ENCODE measurements around the gene RPL5.

The RPL5 gene

DNA sequence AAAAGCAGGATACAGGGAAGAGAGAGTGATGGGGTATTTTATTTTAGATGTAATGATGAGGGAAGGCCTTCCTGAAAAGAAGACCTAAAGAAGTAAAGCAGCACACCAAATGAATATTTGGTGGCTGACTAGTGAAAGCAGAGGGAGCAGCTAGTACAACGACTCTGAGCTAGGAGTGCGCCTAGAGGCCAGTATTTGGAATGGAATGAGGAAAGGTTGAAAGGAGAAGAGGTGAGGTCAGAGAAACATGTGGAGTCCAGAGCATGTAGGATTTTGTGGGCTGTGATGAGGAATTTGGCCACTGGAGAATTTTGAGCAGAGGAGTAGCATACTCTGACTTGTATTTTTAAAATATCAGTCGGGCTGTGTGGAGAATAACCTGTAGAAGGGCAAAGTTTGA is 11.8 kb upstream of the RPL5 start:
- DNase-seq (ENCODE audit: low read depth in 3 of 3), result no peak

DNA sequence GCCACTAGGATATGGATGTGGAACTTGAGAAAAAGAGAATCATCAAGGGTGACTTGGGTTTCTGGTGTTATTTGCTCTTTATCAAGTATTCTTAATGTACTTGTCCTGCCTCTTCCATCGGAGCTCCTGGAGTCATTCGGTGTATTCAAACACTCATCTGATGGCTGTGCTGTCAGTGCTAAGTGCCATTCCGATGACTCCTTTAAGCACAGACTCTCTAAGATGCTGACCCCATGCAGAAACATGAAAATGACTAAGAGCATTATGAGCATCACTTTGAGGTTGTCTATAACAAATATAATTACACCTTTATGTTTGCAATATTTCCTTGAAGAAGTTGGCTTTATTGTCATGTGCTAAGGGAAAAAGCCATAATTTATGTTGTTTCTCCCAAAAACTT is 11.3 kb upstream of the RPL5 start:
- DNase-seq (ENCODE audit: low read depth in 3 of 3), result no peak

GRCh38 chr1:92822879-92823278 is 9.0 kb upstream of the RPL5 start:
- no peak for DNase-seq (ENCODE audit: low read depth in 3 of 3)

- no peak for DNase-seq (ENCODE audit: low read depth in 3 of 3)
Measured at GRCh38 chr1:92826792-92827191, 5.0 kb upstream of the RPL5 start.

DNA sequence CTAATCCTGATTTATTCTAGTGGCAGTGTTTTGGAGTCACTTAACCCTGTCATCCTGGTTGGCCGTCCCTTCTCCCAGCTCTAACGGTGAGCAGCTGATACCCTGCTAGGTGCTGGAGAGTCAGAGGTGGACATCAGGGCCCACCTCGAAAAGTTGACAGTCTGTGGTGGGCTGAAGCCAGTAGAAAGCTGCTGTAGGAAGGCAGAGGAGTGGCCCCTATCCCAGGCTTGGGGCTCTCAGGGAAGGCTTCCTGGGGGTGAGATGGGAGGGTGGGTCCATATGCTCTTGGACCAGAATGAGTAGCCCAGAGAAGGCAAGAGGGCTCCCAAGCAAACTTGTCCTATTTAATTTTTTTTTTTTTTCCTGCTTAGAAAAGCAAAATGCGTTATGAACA is 475 bp upstream of the RPL5 start:
- no peak for DNase-seq (ENCODE audit: low read depth in 3 of 3)

DNA sequence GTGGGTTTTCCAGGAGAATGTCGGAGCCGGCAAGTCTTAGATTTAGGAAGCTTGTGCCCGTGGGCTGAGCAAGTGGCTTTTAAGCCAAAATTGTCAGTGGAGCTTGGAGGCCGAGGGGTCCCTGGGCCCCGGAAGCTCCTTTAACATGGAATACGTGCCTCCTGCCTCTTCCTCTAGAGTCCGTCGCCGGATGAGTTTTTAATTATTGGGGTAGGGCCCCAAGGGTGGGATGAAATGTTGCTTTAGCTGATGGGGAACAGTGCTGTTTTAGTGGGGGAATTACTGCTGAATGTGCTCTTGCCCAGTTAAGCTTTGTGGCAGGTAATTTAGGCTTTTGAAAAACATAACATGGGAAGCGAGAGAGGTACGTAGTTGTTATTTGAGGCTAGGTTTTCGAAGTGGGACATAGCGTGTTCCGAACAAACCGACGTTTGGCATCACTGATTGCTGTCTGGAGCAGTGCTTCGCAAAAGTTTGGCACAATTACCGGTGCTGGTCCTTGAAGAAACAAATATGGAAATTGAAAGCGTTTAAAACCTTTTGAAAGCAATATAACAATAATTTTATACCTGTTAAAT is 786 bp downstream of the RPL5 start:
- no peak for DNase-seq (ENCODE audit: low read depth in 3 of 3)

DNA sequence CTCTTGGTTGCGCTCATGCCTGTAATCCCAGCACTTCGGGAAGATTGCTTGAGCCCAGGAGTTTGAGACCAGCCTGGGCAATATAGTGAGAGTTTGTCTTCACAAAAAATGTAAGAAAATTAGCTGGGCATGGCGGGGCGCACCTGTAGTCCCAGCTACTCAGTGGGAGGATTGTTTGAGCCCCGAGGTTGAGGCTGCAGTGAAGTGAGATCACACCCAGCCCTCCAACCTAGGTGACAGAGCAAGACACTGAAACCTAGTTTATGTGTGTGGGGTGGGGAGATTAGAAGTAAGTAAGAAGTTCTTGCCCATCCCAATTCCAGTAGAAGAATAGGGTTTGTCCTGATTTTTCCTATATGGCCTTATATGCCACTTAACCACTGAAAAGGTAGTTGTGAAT is 2.0 kb downstream of the RPL5 start:
- DNase-seq (ENCODE audit: low read depth in 3 of 3), result no peak

DNA sequence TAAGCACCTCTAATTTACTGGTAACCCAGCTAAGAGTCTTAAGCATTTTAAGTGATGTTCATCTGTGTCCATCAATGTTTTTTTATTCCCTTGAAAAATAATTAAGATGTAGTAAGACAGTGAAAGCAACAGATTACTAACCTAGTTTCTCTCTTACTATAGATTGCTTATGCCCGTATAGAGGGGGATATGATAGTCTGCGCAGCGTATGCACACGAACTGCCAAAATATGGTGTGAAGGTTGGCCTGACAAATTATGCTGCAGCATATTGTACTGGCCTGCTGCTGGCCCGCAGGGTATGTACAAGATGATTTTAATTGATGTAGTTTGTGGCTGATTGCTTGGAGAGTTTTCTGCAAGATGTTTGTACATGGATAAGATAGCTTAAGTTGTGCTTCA is 2.8 kb downstream of the RPL5 start:
- DNase-seq (ENCODE audit: low read depth in 3 of 3), result no peak

GRCh38 chr1:92837062-92837461 is 5.2 kb downstream of the RPL5 start:
- no peak for DNase-seq (ENCODE audit: low read depth in 3 of 3)

DNA sequence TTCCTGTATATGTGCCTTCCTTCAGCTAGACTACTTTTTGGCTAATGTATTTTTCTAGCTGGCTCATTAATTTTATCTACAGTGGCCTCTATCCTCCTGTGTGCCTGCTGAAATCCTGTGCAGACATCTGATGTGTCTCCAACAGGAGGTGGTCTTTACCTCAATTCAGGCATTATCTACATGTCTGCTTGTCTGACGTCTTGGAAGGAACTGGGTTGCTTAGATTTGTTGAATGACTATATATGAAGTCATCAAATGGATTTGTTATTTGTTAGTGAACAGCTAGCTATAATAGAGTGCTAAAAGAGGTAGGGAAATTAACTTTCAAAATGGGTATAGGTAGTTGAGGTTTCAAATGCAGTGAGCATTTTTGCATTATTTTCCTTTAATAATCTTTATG is 6.7 kb downstream of the RPL5 start:
- no peak for DNase-seq (ENCODE audit: low read depth in 3 of 3)

DNA sequence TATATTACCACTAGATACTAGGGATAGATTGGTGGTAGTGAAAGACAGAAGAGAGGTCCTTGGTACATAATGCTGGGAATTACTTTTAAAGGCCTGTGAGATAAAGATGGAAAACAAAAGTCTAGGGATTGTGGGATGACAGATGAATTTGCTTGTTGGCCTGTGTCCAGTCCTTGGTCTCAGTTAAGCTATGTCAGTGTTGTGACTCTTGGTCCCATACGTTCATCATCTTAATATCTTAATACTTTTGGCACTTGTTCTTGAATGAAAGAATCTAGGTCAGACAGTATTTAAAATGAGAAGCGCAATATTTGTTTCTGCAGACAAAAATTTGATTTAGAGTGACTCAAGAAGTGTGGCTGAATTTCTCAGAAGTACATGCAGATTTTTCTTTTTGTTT is 7.6 kb downstream of the RPL5 start:
- no peak for DNase-seq (ENCODE audit: low read depth in 3 of 3)

DNA sequence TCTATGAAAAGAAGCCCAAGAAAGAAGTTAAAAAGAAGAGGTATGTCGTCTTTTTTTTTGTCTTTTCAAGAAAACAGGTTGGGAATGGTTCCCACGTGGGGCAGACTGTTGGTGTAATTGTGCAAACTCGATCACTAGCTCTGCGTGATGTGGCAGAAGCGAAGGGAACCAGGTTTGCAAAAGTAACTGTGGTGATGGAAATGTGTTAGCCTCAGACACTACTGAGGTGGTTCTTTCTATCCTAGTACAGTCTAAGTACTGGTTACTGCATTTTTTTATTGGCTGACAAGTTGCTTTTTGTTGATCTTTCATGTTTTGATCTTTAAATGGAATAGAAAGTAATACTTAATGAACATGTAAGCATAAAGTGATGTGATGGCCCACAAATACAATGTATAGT is 8.8 kb downstream of the RPL5 start:
- DNase-seq (ENCODE audit: low read depth in 3 of 3), result no peak

DNA sequence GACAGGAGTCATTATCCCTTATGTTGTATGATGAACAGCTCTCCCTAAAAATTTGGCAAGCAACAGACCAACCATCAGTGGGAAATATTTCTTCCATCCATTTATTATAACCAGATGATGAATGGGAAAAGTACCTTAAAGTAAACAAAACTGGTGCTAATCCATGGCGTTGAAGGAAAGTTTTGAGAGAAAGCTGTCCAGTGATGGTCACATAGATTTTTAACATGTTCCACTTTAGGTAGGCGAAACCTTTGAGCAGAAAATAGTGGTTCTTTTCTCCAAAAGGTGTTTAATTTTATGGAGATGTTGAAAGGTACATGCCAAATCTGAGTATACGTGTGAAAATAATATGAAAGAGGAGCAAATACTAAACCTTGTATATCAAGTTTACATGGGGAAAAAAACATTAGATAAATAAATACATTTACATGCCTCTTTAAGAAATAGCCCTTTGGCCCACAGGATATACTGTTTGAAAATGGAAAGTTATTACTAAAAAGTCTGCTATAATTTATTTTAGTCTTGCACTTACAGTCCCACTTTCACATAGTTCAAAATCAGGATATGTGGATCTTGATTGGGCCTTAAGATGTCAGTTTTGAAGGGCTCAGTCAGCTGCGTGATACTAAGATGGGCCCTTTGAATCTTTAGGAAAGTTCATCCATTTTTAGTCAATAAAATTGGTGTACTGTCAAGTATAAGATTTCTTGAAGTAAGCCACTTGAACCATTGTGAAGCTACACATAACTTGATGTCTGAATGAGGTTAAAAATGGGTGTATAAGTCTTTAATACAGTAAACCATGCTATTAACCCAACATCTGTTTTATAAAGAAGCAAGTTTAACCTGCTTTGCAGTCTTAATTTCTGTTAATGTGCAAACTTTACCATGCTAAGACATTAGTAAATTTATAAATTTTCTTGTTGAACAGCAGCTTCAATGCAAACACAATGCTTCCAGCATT is 10.5 kb downstream of the RPL5 start:
- DNase-seq (ENCODE audit: low read depth in 3 of 3), result no peak

DNA sequence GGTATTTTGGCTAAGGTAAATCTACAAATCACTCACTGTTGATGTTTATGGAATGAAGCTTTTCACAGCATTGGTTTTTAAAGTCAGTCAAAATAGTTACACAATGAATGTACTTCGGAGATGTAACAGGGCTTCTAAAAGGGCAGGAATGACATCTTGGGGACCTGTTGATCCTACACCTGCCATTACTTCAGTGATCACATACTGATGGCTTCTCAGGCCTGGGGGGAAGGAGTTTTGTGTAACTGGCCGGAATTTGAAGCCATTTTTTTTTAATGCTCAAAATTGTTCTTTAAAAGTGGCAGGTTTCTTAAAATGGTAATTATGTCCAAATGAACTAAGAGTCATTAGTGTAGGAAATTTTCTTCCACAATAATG is 11.2 kb downstream of the RPL5 start:
- no peak for DNase-seq (ENCODE audit: low read depth in 3 of 3)

DNA sequence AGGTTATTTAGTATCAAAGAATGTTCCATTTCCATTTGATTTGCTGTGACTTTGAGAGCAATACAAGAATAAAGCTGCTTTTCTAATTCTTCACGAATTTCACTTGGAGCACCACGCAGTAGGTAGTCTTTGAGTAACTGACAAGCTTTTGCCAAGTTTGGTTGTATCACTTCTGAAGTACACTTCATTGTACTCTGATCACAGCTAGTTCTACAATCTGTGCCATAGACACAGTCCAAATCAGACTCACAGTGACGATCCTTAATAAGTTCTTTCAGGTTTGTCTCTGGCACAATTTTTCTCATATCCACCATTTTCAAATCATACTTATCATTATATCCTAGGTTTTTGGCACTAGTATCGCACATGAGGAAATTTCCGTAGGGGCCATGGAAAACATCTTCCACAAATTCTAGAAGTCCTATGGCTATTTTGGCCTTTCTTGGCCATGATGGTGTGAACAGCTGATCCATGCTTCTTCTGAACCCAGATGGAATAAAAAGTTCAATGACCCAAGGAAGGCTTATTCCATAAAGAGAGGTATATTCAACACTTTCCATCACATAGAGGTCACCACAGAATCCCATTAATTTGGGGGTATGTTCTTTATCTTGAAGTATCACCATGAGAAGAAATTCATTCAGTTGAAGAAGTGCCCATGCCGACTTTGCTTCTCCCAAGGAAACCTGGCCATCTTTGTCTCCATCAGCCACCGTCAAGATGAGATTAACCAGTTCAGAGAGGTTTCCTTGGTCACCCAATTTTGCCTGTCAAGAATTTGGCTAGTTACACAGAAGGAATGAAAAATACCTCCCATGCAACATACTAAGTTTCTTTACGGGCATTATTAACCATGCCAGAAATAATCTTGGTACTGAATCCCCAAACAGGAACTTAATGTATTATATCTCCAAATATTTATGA is 11.9 kb downstream of the RPL5 start:
- DNase-seq (ENCODE audit: low read depth in 3 of 3), result no peak

- no peak for DNase-seq (ENCODE audit: low read depth in 3 of 3)
Measured at GRCh38 chr1:92844439-92844838, 12.6 kb downstream of the RPL5 start.

DNA sequence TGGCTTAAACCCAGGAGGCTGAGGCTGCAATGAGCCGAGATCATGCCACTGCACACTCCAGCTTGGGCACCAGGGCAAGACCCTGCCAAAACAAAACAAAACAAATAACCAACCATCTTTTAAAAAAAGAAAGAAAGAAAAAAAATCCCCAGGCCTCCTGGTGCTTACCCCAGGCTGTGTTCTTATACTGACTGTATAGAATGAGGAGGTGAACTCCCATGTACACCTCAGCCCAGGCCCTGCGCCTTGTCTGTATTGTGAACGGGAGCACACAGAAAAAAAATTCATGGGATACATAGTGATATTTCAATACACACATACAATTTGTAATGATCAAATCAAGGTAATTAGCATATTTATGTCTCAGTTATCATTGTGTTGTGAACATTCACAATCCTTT is 14.1 kb downstream of the RPL5 start:
- no peak for DNase-seq (ENCODE audit: low read depth in 3 of 3)

DNA sequence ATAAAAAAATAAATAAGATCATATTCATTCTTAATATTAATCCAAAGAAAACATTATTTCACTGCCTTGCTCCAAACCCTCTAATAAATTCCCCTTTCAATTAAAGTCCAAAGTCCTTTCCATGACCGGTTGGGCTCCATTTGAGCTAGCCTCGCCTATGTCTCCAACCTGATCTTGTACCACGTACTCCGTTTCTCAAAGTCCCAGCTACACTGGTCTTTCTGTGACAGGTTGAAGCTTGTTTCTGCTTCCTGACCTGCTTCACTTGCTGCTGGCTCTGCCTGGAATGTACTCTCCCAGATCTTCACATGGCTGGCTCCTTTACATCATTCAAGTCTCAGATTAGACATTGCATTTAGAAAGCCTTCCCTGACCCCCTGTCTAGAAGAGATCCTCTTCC is 16.4 kb downstream of the RPL5 start:
- no peak for DNase-seq (ENCODE audit: low read depth in 3 of 3)

DNA sequence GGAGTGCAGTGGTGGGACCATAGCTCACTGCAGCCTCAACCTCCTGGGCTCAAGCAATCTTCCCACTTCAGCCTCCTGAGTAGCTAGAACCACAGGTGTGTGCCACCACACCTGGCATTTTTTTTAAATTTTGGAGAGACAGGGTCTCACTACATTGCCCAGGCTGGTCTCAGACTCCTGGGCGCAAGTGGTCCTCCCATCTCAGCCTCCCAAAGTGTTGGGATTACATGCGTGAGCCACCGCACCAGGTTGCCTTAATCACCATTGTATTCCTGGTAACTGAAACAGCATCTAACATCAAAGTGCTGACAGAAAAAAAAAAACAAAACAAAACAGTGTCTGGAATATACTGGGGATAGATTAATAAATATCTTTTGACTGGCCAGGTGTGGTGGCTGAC is 18.2 kb downstream of the RPL5 start:
- no peak for DNase-seq (ENCODE audit: low read depth in 3 of 3)

DNA sequence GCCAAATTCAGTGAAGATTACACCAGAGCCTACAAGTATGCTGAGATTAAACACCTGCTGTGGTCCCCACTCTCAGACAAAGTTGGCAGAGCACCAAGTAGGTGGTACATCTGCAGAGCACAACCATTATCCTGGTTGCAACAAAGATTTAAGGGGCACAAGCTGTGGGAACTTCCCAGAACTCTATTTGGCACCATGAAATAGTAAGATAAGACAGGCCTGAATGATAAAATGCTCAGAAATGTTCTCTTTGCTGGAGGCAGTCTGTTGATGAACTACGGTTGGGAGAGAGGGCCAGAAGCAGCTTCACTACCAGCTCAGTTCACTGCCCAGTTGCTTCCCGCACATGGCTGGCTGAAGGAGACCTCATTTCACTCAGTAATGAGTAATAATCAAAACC is 19.9 kb downstream of the RPL5 start:
- no peak for DNase-seq (ENCODE audit: low read depth in 3 of 3)

DNA sequence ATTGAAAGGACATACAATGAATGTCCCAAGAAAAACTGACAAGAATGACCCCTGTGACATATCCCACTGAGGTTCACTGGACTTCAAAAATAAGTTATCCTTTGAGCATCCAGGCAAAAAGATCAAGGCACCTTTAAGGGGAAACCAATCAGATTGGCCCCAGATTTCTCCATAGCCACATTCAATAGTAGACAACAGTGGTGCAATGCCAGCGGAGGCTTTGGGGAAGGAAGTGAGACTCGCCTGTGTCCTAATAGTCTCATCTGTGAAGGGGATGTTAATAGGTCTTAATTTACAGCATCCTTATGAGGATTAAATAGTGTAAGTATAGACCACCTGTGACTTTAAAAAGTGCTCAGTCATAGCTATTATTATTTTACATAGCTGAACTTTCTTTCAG is 21.5 kb downstream of the RPL5 start:
- no peak for DNase-seq (ENCODE audit: low read depth in 3 of 3)

DNA sequence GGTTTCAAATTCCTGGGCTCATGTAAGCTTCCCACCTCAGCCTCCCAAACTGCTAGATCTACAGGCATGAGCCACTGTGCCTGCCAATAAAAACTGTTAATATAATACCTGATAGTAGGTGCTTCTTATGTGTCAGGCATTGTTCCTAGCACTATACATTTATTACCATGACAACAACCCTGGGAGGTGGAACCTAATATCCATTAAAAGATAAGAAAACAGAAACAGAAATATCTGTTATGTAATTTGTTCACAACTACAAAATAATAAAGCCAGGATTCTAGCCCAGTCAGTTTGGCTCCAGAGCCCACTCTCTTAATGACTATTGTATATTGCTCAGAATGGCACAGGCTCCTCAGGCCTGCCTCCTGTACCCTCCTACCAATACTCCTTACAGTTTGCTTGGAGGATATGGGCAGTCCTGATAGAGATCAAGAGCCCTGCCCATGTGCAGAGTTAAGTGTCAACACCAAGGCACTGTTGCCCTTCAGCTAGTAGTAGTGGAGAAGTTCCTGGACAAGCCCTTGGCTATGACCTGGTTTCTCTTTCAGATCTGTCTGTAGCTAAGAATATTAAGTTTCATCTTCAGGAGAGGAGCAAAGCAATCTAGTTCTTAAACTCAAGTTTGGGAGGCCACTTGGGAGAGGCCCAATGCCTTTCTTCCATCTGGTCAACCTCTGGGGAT is 22.4 kb downstream of the RPL5 start:
- no peak for DNase-seq (ENCODE audit: low read depth in 3 of 3)
